GM18526 (cell line): ENCODE measurements around the gene LRRC70.

Source experiments
- POLR2A ChIP-seq: IDR thresholded peaks from 3 replicates; pipeline ENCODE4 v1.6.1; 2011; ENCODE audit not compliant: insufficient read length; ENCODE audit errors: extremely low read depth

LRRC70 gene, protein sequence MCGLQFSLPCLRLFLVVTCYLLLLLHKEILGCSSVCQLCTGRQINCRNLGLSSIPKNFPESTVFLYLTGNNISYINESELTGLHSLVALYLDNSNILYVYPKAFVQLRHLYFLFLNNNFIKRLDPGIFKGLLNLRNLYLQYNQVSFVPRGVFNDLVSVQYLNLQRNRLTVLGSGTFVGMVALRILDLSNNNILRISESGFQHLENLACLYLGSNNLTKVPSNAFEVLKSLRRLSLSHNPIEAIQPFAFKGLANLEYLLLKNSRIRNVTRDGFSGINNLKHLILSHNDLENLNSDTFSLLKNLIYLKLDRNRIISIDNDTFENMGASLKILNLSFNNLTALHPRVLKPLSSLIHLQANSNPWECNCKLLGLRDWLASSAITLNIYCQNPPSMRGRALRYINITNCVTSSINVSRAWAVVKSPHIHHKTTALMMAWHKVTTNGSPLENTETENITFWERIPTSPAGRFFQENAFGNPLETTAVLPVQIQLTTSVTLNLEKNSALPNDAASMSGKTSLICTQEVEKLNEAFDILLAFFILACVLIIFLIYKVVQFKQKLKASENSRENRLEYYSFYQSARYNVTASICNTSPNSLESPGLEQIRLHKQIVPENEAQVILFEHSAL

DNA sequence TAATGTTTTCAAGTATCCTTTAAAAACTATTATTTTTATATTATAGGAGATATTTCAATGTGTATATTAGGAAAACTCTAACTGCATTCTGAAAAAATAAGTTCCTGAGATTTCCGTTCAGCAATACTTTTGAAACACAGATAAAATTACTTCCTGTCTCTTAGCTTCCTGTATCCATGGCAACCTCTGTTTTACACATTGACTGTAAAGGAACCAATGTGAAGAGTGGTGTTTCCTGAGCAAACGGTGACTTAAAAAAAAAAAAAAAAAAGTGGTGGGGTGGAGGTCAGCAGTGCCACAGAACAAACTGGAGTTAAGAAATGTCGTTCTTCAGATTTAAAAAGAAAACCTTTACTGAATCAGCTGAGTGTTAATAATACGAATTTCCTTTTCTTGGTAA, at the start of gene LRRC70:
LRRC70 (plus strand) TSS at position 280 of the 400 bp plus-strand sequence. CDS start 620 bp downstream, outside the sequence.
- no peak for TF ChIP-seq POLR2A

DNA sequence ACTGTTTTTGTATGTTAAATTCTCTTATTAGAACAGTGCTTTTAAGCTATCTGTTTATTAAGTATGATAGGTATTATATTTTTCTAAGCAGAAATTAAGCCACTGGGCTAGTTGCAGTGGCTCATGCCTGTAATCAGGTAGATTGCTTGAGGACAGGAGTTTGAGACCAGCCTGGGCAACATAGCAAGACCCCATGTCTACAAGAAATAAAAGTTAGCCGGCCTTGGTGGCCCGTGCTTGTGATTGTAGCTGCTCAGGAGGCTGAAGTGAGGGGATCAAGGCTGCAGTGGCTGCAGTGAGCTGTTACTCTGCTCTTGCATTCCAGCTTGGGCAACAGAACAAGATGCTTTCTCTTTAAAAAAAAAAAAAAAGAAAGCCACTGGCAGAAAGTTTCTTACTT, 45.0 kb upstream of the LRRC70 start:
- no peak for TF ChIP-seq POLR2A

DNA sequence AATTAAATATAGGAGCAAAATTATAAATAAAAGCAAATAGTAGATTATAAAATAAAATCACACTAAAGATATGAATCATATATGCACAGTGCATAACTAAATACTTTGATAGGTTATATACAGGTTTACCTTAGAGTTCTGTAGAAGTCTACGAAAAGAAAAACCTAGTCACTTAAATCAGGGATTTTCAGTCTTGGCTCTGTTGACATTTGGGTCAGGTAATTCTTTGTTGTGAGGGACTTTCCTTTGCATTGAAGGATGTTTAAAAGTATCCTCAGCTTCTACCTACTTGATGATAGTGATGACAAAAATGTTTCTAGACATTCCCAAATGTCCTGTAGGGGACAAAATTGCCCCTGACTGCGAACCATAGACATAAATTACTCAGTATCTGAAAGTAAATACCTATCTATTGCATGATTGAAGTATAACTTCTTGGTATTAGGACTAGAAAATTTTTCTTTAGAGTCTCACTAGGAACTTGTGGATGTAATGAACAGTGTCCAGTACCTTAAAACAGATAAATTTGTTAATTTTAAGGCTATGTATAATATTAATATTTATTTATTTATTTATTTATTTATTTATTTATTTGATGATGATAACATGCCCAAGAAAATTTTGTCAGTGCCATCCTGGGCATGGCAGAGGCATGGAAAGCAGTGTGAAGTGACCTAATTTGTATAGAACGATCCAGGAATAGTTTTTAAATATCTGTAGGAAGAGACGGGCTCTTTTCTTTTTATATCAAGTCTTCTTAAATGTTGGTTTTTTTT, 44.0 kb upstream of the LRRC70 start:
- no peak for TF ChIP-seq POLR2A

DNA sequence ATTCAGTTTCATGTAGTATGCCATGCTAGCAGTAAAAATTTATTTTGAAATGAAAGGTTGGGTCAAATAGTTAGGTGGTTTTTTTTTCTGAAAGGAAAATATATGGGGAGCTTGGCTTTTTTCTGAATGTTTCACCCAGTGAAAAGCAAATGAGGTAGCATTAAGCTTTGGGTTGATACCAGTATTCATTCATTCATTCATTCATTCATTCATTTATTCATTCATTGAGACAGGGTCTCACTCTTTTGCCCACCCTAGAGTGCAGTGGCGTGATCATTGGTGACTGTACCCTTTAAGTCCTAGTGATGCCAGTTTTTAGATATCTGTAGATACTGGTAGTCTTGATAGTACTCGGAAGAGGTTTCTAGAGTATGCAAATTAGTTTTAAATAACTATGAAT, 42.4 kb upstream of the LRRC70 start:
- TF ChIP-seq POLR2A: no peak

DNA sequence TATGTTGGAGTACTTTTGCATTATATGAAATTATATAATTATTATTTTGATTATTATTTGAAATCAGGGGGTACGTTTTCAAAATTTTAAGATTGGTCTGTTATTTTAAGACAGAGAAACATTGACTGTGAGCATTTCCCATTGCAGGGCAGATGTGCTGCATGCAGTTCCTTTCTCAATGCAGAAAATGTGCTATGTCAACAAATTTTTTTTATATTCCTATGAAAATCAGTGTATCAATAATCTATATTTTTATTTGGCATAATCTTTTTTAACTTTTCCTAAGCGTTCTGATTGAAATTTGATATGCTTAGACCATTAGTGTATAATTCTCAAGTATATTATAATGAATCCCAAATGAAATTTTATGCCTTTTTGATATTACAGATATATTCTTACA, 41.8 kb upstream of the LRRC70 start:
- TF ChIP-seq POLR2A: no peak

DNA sequence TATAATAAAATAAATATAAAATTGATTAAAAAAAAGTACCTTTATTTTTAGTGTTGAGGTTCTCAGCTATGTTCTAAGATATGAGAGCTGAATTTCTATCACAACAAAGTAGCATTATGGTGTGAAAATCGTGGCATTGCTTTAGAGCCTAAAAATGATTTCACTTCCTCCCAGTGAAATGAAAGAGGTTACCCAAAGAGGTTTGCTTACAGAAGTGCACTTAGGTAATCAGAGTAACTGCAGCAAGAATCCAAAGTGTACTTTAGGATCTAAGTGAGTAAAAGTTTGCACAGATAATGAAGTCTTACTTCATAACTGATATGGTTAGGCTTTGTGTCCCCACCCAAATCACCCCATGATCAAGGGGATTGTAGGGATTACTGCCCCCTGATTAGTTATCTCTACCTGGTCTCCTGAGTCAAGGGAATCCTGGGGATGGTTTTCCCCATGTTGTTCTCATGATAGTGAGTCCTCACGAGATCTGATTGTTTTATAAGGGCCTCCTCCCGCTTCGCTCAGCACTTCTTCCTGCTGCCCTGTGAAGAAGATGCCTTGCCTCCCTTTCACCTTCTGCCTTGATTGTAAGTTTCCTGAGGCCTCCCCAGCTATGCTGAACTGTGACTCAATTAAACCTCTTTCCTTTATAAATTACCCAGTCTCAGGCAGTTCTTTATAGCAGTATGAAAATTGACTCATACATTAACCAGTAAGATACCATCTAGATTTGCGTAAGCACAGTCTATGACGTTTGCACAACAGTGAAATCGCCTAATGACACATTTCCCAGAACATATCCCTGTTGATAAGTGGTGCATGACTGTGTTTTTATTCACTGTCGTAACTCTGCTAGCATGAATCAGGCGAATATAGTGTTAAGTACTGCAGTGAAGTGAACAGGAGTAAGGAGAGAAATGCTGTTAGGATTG, 40.3 kb upstream of the LRRC70 start:
- TF ChIP-seq POLR2A: no peak

DNA sequence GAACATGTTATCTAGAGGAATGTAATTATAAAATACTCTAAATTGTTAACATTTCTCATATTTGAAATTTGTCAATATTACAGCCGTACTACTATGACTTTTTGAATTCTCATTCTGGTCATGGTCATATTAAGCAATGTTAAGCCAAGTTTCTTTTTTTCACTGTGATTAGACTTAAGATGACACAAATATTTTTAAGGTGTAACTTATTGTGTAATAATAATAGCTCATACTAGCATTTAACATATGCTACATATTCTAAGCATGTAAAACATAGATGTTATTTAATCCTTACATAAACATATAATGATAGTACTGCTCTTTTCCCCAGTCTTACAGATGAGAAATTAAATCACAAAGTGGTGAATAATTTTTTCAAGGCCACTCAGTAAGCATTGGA, 35.9 kb upstream of the LRRC70 start:
- no peak for TF ChIP-seq POLR2A

DNA sequence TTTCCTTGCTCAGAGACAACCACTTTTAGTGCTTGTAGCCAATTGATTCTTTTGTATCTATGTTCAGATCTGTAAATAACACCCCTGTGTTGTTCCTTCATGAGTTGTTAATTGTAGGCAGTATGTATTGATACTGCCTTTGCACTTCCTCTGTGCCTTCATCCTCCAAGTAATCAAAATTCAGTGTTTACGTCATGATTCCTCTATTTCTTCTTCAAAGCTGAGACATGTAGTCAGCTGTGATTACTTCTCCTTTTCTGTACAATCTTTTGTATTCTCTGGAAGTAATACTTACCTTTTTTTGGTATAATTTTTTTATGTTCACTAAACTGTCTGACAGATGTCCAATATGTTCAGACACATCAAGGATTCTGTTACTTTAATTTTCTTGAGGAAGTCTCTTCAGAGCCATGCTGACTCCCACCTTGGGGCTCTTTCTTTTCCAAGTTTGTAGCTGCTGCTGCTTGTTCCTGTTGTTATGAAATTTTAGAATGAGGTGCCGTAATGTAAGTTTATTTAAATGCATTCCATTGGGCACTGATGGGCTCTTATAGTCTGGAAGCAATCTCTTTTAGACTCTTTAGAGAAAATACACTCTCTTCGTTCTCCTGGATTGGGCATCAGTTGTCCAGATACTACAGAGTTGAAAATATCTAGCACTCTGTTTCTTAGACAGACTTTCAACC, 30.5 kb upstream of the LRRC70 start:
- TF ChIP-seq POLR2A: no peak

DNA sequence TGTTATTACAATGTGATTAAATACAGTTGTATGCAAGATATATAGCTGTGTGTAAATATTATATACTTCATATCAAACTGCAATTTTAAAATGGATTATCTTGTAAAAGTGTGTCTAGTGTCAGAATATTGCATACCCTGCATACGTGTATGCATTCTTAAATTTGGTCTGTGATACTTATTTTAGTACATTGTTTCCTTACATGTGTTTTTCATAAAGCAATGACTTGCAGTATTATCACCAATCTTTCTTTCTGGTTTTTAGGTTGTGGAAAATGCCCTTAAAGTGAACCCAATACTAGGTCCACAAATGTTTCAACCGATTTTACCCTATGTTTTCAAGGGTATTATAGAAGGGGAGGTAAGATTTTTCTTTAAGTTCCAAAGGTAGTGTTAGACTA, 28.5 kb upstream of the LRRC70 start:
- no peak for TF ChIP-seq POLR2A

DNA sequence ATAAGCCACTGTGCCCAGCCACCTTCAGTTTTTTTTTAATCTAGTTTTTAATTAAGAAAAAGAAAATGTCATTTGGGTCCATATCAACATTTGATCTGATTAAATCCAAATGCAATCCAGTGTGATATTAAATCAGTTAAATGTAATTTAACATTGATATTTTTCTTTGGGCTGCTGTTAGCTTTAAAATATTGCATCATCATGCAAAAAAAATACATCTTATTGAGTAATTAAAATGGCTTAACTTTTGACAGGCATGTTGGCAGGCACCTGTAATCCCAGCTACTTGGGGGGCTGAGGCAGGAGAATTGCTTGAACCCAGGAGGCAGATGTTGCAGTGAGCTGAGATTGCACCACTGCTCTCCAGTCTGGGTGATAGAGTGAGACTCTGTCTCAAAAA, 22.7 kb upstream of the LRRC70 start:
- TF ChIP-seq POLR2A: no peak

DNA sequence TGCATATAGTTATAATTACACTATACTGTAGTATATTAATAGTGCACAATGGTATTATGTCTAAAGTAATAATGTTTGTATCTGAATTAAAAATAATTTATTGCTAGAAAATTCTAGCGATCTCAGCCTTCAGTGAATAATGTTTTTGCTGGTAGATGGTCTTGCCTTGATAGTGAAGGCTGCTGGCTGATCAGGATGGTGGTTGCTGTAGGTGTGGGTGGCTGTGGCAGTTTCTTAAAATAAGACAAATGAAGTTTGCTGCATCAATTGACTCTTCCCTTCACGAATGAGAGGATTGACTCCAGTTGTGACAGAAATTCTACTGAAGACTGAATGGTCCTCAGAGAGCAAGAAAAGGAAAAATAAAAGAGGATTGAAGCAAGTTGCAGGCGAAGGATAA, 19.7 kb upstream of the LRRC70 start:
- TF ChIP-seq POLR2A: no peak

DNA sequence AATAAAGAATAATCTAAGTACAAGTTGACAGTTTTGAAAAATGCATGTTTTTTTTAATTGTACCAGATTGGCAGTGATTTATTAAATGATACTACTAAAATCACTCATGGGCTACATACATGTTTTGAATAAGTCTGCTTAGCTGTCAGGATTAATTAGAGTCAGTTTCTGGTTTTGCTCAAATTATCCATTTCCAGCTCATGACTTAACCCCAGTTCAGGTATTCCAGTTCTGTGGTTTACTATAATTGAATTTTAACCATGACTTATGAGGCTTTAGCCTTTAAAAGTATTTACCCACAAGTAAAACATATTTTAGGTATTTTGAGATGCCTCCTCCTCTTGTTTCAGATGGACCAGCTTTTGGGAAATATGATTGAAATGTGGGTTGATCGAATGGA, 17.8 kb upstream of the LRRC70 start:
- no peak for TF ChIP-seq POLR2A

DNA sequence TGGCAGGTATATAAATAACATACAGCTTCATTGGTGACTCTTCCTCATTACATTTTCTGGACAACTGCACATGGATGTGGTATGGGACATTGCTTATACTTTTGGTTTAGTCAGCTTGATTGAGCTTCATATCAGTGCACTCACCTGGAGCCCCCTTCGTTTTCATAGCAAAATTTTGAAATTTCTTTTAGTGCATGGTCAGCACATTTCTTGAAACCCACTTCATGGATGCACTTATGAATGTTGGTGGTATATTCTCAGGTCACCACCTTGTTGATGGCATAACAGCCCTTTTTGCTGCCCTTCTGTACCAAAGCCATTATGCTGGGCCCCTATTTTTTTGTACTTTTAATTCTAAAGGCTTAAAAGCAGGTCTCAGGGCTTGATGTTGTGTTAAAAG, 16.7 kb upstream of the LRRC70 start:
- no peak for TF ChIP-seq POLR2A

DNA sequence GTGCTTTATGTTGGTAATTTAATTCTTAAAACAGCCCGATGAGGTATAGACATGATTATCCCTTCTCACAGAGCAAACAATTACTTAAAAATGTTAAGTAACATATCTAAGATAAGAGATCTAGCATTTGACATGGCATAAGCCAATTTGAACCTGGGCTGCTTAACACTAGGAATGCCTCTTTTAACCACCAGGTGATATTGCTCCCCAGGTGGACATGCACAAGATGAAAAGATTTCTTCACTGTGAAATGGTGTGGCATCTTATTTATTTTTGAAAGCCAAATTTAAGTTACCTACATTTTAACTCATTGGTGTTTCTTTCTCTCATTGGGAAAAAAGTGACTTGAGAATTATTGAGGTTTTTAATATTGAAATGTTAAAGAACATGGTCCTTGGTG, 15.8 kb upstream of the LRRC70 start:
- TF ChIP-seq POLR2A: no peak
